Keratinocyte (primary cell): ENCODE results near the gene TLR10. TPM values are rescaled to one million over a fixed set of nuclear protein-coding genes. Genes with fewer than 3 reads are reported as not detected.
"Not testable (repeated sequence)": the region's sequence is repeated elsewhere in the genome, so short reads cannot be mapped to it uniquely, and the experiment has no call there.

ENCODE experiments used
- DNase-seq: peaks from one replicate; pipeline ENCODE4 v3.0.0-alpha.2; 2011; ENCODE audit warnings: low read depth, missing footprints, low spot score
- FAIRE-seq: peaks from 2 replicates; lab custom pipeline; 2011; peaks lifted over from hg19 to GRCh38; lab: Jason Lieb, UNC
- H2AFZ ChIP-seq: 2 replicates; pipeline ENCODE4 v1.6.0; 2012; ENCODE audit warnings: low read length, control low read depth, inconsistent platforms; ENCODE audit not compliant: control insufficient read depth
- H3K27ac ChIP-seq: 2 replicates; pipeline ENCODE4 v1.5.1; 2011; ENCODE audit warnings: low read length; ENCODE audit not compliant: control insufficient read depth, insufficient read depth
- H3K27me3 ChIP-seq: 3 replicates; pipeline ENCODE4 v1.6.0; 2011; ENCODE audit warnings: low read length; ENCODE audit not compliant: control insufficient read depth, insufficient read depth; ENCODE audit errors: extremely low read depth
- H3K36me3 ChIP-seq, 2 experiments: 2 replicates in 1 of 2; 3 replicates in 1 of 2; pipeline ENCODE4 v1.5.1; 2011; ENCODE audit warnings: low read length in 2 of 2, mild to moderate bottlenecking in 1 of 2; ENCODE audit not compliant: control insufficient read depth in 2 of 2, insufficient read depth in 2 of 2; ENCODE audit errors: extremely low read depth in 1 of 2
- H3K4me1 ChIP-seq: 3 replicates; pipeline ENCODE4 v1.5.1; 2011; ENCODE audit warnings: low read length; ENCODE audit not compliant: control insufficient read depth, insufficient read depth; ENCODE audit errors: extremely low read depth
- H3K4me2 ChIP-seq: 3 replicates; pipeline ENCODE4 v1.6.0; 2011; ENCODE audit warnings: low read depth, low read length; ENCODE audit not compliant: control insufficient read depth, insufficient read depth; ENCODE audit errors: extremely low read depth
- H3K4me3 ChIP-seq, 3 experiments: fragments of 200-600 bp in 1 of 3; sonication (generic) in 1 of 3; 2 replicates in 2 of 3; 3 replicates in 1 of 3; pipeline ENCODE4 v1.5.1; 2011 to 2016; ENCODE audit warnings: low read length in 3 of 3, mild to moderate bottlenecking in 3 of 3, control low read depth in 2 of 3, inconsistent platforms in 1 of 3, low read depth in 1 of 3, mixed read lengths in 1 of 3, mixed run types in 1 of 3, moderate library complexity in 1 of 3; ENCODE audit not compliant: control insufficient read depth in 2 of 3, insufficient read depth in 2 of 3; ENCODE audit errors: extremely low read depth in 1 of 3
- H3K79me2 ChIP-seq: 2 replicates; pipeline ENCODE4 v1.6.0; 2012; ENCODE audit warnings: low read length; ENCODE audit not compliant: control insufficient read depth, insufficient read depth
- H3K9ac ChIP-seq: 3 replicates; pipeline ENCODE4 v1.6.0; 2011; ENCODE audit warnings: low read length; ENCODE audit not compliant: control insufficient read depth, insufficient read depth; ENCODE audit errors: extremely low read depth
- H3K9me1 ChIP-seq: 3 replicates; pipeline ENCODE4 v1.6.0; 2011; ENCODE audit warnings: low read length; ENCODE audit not compliant: control insufficient read depth, insufficient read depth; ENCODE audit errors: extremely low read depth
- H3K9me3 ChIP-seq: 2 replicates; pipeline ENCODE4 v1.5.1; 2012; ENCODE audit warnings: low read depth, low read length; ENCODE audit not compliant: control insufficient read depth
- H4K20me1 ChIP-seq: 3 replicates; pipeline ENCODE4 v1.6.0; 2011; ENCODE audit warnings: low read length; ENCODE audit not compliant: control insufficient read depth, insufficient read depth; ENCODE audit errors: extremely low read depth
- EZH2 ChIP-seq: IDR thresholded peaks from one replicate; pipeline ENCODE4 v1.6.1; 2012; ENCODE audit warnings: inconsistent platforms, mild to moderate bottlenecking, low read length, moderate library complexity
- dilution Hi-C: fragments of 300-500 bp; cut with MboI; formaldehyde crosslinking; loops from one replicate; pipeline ENCODE4 v1.7.0; 2020; ENCODE audit warnings: low sequenced_read_pairs; ENCODE audit not compliant: extremely low pct_ligation_motif_present
- polyA plus RNA-seq, 5 experiments: library from polyadenylated mRNA; depleted of rRNA in 3 of 5; stranded (reverse) in 3 of 5; stranded (forward) in 1 of 5; unstranded in 1 of 5; fragments of >200 nt; gene quantifications; 1 replicate in 1 of 5; 2 replicates in 3 of 5; 3 replicates in 1 of 5; pipeline versions ENCODE4 v1.2.1 to v1.2.3, GENCODE V29; 2011 to 2012; ENCODE audit warnings: missing spikeins in 2 of 5, low read depth in 1 of 5, low replicate concordance in 1 of 5
- TF ChIP-seq, protein P1 (sequence below), 3 experiments: IDR thresholded peaks in 1 of 3; conservative IDR thresholded peaks in 1 of 3; optimal IDR thresholded peaks in 1 of 3; 2 replicates in 2 of 3; 3 replicates in 1 of 3; pipeline versions ENCODE3 to v1.5.1; 2011; ENCODE audit warnings: low read length in 3 of 3, mild to moderate bottlenecking in 3 of 3, moderate library complexity in 2 of 3, control low read depth in 1 of 3, inconsistent platforms in 1 of 3; ENCODE audit not compliant: insufficient read depth in 2 of 3; ENCODE audit errors: extremely low read depth in 1 of 3

TLR10 gene
- polyA plus RNA-seq, 1 donor (not counting 4 experiments of a cell fraction or from before 2014, with no cell fraction given), result 0.05 TPM

DNA sequence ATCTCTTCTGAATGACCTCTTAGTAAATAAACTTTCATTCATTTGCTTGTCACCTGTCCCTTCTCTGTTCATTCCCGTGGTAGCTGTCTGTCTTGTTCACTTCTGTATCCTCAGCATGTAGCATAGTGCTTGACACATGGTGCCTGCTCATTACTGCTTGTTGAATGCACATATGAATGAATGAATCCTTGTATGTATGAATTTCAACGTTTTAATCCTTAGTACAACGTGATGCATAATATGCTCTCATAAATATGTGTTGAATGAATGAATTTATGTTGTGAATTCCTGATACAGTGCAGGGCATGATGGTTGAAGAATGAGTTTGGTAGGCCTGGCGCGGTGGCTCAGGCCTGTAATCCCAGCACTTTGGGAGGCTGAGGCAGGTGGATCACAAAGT is 3.0 kb downstream of the TLR10 start:
- H3K27me3 ChIP-seq, result no peaks in the 10 kb centered on the region
- H3K9me3 ChIP-seq, result no peaks in the 10 kb centered on the region
- H3K9me1 ChIP-seq, result no peaks in the 10 kb centered on the region
- H3K4me1 ChIP-seq, result peaks cover 4% of the 10 kb centered on the region
- H4K20me1 ChIP-seq, result no peaks in the 10 kb centered on the region
- FAIRE-seq (no peak), DNase-seq (no peak)
- no peaks in the 10 kb centered on the region for H3K36me3 ChIP-seq
- TF ChIP-seq EZH2, result no peak
- TF ChIP-seq, protein P1, sequence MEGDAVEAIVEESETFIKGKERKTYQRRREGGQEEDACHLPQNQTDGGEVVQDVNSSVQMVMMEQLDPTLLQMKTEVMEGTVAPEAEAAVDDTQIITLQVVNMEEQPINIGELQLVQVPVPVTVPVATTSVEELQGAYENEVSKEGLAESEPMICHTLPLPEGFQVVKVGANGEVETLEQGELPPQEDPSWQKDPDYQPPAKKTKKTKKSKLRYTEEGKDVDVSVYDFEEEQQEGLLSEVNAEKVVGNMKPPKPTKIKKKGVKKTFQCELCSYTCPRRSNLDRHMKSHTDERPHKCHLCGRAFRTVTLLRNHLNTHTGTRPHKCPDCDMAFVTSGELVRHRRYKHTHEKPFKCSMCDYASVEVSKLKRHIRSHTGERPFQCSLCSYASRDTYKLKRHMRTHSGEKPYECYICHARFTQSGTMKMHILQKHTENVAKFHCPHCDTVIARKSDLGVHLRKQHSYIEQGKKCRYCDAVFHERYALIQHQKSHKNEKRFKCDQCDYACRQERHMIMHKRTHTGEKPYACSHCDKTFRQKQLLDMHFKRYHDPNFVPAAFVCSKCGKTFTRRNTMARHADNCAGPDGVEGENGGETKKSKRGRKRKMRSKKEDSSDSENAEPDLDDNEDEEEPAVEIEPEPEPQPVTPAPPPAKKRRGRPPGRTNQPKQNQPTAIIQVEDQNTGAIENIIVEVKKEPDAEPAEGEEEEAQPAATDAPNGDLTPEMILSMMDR (optimal IDR thresholded peaks at IDR 0.05 in 1 of 3, IDR thresholded peaks at IDR 0.05 in 1 of 3, conservative IDR thresholded peaks at IDR 0.05 in 1 of 3; ENCODE audit: extremely low read depth in 1 of 3, insufficient read depth in 2 of 3, low read length in 3 of 3), result no peak
- dilution Hi-C loops, result no loop called here
- H3K27ac ChIP-seq, result no peak overlapping the region
- no peak overlapping the region for H2AFZ ChIP-seq
- H3K4me3 ChIP-seq, result no peak overlapping the region
- H3K4me2 ChIP-seq, result no peak overlapping the region
- no peak overlapping the region for H3K9ac ChIP-seq
- no peaks in the 10 kb centered on the region for H3K79me2 ChIP-seq

- H3K9me3 ChIP-seq, H3K4me1 ChIP-seq, H4K20me1 ChIP-seq, H3K9me1 ChIP-seq, H3K4me2 ChIP-seq, H2AFZ ChIP-seq, DNase-seq, H3K27me3 ChIP-seq, dilution Hi-C loops, H3K9ac ChIP-seq, H3K27ac ChIP-seq, H3K79me2 ChIP-seq, FAIRE-seq, H3K36me3 ChIP-seq, H3K4me3 ChIP-seq: not testable (repeated sequence)
Observed at GRCh38 chr4:38777925-38778324, 4.9 kb downstream of the TLR10 start.

- dilution Hi-C loops, result no loop called here
- H3K9me1 ChIP-seq, result no peaks in the 10 kb centered on the region
- FAIRE-seq (no peak), DNase-seq (no peak)
- H3K4me1 ChIP-seq, result peaks cover 4% of the 10 kb centered on the region
- H3K9ac ChIP-seq, result no peak overlapping the region
- H3K27ac ChIP-seq, result no peak overlapping the region
- no peaks in the 10 kb centered on the region for H4K20me1 ChIP-seq
- no peaks in the 10 kb centered on the region for H3K27me3 ChIP-seq
- no peak overlapping the region for H2AFZ ChIP-seq
- H3K36me3 ChIP-seq, result no peaks in the 10 kb centered on the region
- no peak overlapping the region for H3K4me2 ChIP-seq
- H3K4me3 ChIP-seq, result no peak overlapping the region
- H3K9me3 ChIP-seq, result no peaks in the 10 kb centered on the region
- H3K79me2 ChIP-seq, result no peaks in the 10 kb centered on the region
- no peak for TF ChIP-seq EZH2
- TF ChIP-seq, protein P1 (optimal IDR thresholded peaks at IDR 0.05 in 1 of 3, IDR thresholded peaks at IDR 0.05 in 1 of 3, conservative IDR thresholded peaks at IDR 0.05 in 1 of 3; ENCODE audit: extremely low read depth in 1 of 3, insufficient read depth in 2 of 3, low read length in 3 of 3), result no peak
Observed at GRCh38 chr4:38775326-38775725, 7.5 kb downstream of the TLR10 start.
